LNCAP (cell line): ENCODE measurements around the gene EPS8L3.
"Not testable (repeated sequence)": the region's sequence is repeated elsewhere in the genome, so short reads cannot be mapped to it uniquely, and the experiment has no call there.

Experiments used
- TF ChIP-seq, protein P1 (sequence below): fragments of 450-650 bp; IDR thresholded peaks from 2 replicates; pipeline ENCODE4 v1.5.1; 2017; ENCODE audit warnings: mild to moderate bottlenecking

Gene EPS8L3

DNA sequence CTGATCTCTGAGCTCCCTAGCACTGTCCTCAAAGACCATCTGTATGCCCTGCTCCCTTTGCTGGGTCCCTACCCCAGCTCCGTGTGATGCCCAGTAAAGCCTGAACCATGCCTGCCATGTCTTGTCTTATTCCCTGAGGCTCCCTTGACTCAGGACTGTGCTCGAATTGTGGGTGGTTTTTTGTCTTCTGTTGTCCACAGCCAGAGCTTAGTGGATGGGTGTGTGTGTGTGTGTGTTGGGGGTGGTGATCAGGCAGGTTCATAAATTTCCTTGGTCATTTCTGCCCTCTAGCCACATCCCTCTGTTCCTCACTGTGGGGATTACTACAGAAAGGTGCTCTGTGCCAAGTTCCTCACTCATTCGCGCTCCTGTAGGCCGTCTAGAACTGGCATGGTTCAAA is 46.0 kb downstream of the EPS8L3 start:
- TF ChIP-seq, protein P1, sequence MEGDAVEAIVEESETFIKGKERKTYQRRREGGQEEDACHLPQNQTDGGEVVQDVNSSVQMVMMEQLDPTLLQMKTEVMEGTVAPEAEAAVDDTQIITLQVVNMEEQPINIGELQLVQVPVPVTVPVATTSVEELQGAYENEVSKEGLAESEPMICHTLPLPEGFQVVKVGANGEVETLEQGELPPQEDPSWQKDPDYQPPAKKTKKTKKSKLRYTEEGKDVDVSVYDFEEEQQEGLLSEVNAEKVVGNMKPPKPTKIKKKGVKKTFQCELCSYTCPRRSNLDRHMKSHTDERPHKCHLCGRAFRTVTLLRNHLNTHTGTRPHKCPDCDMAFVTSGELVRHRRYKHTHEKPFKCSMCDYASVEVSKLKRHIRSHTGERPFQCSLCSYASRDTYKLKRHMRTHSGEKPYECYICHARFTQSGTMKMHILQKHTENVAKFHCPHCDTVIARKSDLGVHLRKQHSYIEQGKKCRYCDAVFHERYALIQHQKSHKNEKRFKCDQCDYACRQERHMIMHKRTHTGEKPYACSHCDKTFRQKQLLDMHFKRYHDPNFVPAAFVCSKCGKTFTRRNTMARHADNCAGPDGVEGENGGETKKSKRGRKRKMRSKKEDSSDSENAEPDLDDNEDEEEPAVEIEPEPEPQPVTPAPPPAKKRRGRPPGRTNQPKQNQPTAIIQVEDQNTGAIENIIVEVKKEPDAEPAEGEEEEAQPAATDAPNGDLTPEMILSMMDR = no peak

DNA sequence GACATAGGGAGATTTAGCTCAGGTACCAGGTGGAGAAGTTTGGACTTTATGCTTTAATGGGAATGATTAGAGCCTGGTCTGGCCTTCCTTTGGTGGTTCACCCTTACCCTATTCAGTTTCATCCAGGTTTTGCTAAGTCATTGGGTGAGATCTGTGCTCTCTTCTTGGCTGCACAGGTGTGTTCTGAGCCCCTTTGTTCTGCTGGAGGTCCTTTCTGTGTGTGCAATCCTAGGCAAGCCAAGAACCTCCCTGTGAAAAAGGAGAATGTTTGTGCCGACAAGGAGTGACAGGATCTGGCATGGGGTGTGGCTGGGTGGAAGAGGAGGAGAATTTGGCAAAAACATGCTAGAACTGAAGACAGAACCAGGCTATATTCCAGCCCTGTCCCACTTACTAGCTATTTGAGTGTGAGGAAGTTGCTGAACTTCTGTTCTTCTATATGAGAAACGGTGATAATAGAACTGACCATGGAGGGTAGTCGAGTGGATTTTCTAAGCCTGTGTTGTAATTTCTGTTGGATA is 47.1 kb downstream of the EPS8L3 start:
- TF ChIP-seq, protein P1 = no peak

DNA sequence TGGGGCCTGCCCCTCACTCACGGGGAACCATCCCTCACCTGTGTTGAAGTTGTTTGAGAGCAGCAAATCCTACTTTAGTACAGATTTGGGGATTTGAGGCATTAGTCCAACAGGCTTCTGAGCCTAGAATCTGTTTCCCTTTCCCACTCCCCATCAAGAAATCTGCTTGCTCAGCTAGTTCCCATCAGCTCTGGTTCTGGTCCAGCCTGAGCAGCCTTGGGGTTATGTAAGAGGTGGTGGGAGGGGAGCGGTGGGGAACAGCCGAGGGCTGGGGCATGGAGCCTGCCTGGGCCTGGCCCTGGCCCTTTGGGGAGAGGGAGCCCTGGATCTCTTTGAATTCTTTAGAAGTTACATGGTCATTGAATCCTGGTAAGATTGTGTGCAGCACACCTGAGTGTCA is 47.6 kb downstream of the EPS8L3 start:
- TF ChIP-seq, protein P1 = no peak

DNA sequence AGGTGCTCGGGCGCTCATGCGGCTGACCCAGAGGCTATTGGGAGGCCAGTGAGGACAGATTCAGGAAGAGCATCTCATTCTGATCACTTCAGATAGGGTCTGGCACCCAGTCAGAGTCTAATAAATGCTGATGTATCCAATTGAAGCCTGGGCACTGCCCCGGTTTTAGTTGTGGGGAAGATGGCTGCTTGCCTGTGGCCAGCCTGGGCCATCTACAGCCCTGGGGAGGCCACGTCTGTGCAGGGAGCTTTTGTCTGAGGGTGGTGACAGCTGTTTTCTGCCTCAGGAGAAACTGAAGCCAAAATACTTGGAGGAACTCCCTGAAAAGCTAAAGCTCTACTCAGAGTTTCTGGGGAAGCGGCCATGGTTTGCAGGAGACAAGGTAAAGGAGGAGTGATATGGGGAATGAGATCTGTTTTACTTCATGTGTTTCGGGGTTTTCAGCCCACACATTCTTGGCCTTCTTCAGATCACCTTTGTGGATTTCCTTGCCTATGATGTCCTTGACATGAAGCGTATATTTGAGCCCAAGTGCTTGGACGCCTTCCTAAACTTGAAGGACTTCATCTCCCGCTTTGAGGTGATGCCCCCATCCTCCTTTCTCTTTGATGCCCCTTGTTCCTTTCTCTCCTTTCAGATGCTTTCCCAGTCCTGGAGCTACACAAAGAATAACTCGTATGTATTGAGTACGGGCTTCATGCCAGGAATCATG is 48.9 kb downstream of the EPS8L3 start:
- TF ChIP-seq, protein P1 = no peak

DNA sequence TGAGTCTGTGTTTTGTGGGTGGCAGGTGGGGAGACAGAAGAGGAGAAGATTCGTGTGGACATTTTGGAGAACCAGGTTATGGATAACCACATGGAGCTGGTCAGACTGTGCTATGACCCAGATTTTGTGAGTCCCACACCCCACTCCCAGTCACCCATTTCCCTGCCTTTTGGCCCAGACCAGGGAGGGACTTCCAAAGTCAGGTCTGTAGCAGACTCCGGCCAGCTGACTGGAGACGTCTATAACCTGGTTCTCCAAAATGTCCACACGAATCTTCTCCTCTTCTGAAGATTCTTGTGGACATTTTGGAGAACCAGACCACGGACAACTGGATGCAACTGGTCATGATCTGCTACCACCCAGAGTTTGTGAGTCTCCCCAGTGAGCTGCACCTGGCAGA is 50.1 kb downstream of the EPS8L3 start:
- TF ChIP-seq, protein P1 = no peak

DNA sequence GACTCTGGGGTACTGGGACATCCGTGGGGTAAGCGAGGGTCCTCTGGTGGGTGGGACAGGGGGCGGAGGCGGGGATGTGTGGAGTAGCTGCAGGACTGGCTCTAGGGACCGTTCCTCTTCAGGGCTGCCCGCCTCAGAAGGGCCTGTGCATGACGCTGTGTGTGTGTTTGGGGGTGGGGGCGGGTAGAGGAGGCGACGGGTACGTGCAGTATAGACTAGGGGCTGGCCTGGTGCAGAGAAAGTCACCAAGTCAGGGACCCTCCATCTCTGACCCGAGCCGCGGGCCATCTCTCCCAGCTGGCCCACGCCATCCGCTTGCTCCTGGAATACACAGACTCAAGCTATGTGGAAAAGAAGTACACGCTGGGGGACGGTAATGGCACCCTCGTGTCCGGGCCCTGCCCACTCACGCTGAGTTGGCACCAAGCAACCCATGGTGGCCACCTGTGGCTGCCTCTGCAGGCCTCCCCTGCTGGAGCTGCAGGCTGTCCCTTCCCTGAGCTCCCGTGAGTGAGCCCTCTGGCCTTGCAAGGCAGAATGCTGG is 51.3 kb downstream of the EPS8L3 start:
- TF ChIP-seq, protein P1 = no peak

DNA sequence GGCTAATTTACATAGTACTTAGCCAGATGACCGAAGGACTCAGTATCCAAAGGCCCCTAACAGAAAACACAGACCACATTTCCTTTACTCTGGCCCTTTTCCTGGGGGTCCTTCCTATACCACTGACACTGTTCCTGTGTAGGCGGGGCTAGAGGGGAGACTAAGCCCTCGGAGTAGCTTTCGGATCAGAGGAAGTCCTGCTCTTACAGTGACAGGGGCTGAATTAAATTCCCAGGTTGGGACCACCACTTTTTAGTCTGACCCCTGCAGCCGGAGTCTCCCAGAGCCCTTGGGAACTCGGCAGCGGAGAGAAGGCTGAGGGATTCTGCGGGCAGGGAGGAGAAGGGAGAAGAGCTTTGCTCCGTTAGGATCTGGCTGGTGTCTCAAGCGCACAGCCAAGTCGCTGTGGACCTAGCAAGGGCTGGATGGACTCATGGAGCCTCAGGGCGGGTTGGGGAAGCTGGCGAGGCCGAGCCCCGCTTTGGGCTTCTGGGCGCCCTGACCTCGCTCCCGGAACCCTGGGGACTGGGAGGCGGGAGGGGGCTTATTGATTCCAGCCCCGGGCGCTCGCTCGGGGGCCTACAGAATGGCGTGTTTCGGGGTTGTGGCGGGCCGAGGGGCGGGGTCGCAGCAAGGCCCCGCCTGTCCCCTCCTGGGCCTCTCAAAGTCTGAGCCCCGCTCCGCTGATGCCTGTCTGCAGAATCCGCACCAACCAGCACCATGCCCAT is 52.0 kb downstream of the EPS8L3 start, which contains the start of gene GSTM5:
TSS of gene GSTM5 (plus strand) at position 659 of the 728 bp plus-strand sequence. CDS start at position 721, 62 bp downstream.
- TF ChIP-seq, protein P1 = not testable (repeated sequence)
